Activated CD4-positive, alpha-beta T cell treated with anti-CD3 and anti-CD28 coated beads, Interleukin-2, amount 10 ng/mL, durations not matched to agents 24 days and 14 days (primary cell): ENCODE measurements around the gene TP53BP2. TPM values are rescaled to one million over a fixed set of nuclear protein-coding genes. Genes with fewer than 3 reads are reported as not detected.
"Not testable (repeated sequence)": the region's sequence is repeated elsewhere in the genome, so short reads cannot be mapped to it uniquely, and the experiment has no call there.

Experiments used
- DNase-seq: peaks from one replicate; pipeline ENCODE4 v3.0.0; 2022
- H3K27ac Mint-ChIP-seq: one replicate; pipeline ENCODE4 v1.8.0; 2022; ENCODE audit warnings: mild to moderate bottlenecking, mixed read lengths
- H3K27me3 Mint-ChIP-seq: one replicate; pipeline ENCODE4 v1.8.0; 2022; ENCODE audit warnings: mixed read lengths
- H3K36me3 Mint-ChIP-seq: one replicate; pipeline ENCODE4 v1.8.0; 2022; ENCODE audit warnings: low read depth, mild to moderate bottlenecking, mixed read lengths
- H3K4me1 Mint-ChIP-seq: one replicate; pipeline ENCODE4 v1.8.0; 2021; ENCODE audit warnings: mixed read lengths
- H3K4me3 Mint-ChIP-seq: one replicate; pipeline ENCODE4 v1.8.0; 2022; ENCODE audit warnings: mild to moderate bottlenecking, moderate library complexity, mixed read lengths
- H3K9me3 Mint-ChIP-seq: one replicate; pipeline ENCODE4 v1.8.0; 2021; ENCODE audit warnings: mixed read lengths
- intact Hi-C: fragments of 100-400 bp; cut with micrococcal nuclease; formaldehyde crosslinking; loops from one replicate; pipeline ENCODE4 v1.15.1; 2023
- total RNA-seq: library from RNA; stranded (reverse); gene quantifications from 2 replicates; pipeline ENCODE4 v1.2.3, GENCODE V29; 2022

The TP53BP2 gene
- total RNA-seq, 1 donor from 2014 or later, result 47.7 TPM

GRCh38 chr1:223752721-223753515 is 92.8 kb downstream of the TP53BP2 start:
- intact Hi-C loops, result no loop called here
- Mint-ChIP-seq H3K9me3 (no peaks in the 10 kb centered on the region), H3K4me1 (peaks cover 12% of the 10 kb centered on the region), H3K36me3 (peaks cover 53% of the 10 kb centered on the region), H3K27ac (peak overlapping the region; percentile 9), H3K4me3 (no peak overlapping the region), H3K27me3 (no peaks in the 10 kb centered on the region)
- DNase-seq, result no peak

GRCh38 chr1:223751696-223752095 is 94.1 kb downstream of the TP53BP2 start:
- H3K36me3 Mint-ChIP-seq, result peaks cover 55% of the 10 kb centered on the region
- H3K4me3 Mint-ChIP-seq, result no peak overlapping the region
- no peak overlapping the region for H3K27ac Mint-ChIP-seq
- H3K27me3 Mint-ChIP-seq, result no peaks in the 10 kb centered on the region
- peaks cover 16% of the 10 kb centered on the region for H3K4me1 Mint-ChIP-seq
- DNase-seq, result no peak
- intact Hi-C loops, result no loop called here
- H3K9me3 Mint-ChIP-seq, result no peaks in the 10 kb centered on the region

- no peak for DNase-seq
- Mint-ChIP-seq H3K4me3 (no peak overlapping the region), H3K27ac (no peak overlapping the region), H3K9me3 (no peaks in the 10 kb centered on the region), H3K36me3 (peaks cover 52% of the 10 kb centered on the region), H3K27me3 (no peaks in the 10 kb centered on the region), H3K4me1 (peaks cover 16% of the 10 kb centered on the region)
- intact Hi-C loops, result no loop called here
Observed at GRCh38 chr1:223750730-223751570, 94.8 kb downstream of the TP53BP2 start.

GRCh38 chr1:223748773-223749733 is 96.7 kb downstream of the TP53BP2 start:
- DNase-seq, result peak; percentile 91
- intact Hi-C loops, result loop anchor here (1.0 to 2.0 kb wide), 4 partner anchors 22 to 51 kb away; partner anchors contain the start of gene CAPN2
- H3K27me3 Mint-ChIP-seq, result no peaks in the 10 kb centered on the region
- H3K4me1 Mint-ChIP-seq, result peaks cover 17% of the 10 kb centered on the region
- peak overlapping the region; percentile 76 for H3K4me3 Mint-ChIP-seq
- H3K36me3 Mint-ChIP-seq, result peaks cover 59% of the 10 kb centered on the region
- no peak overlapping the region for H3K27ac Mint-ChIP-seq
- H3K9me3 Mint-ChIP-seq, result no peaks in the 10 kb centered on the region

DNA sequence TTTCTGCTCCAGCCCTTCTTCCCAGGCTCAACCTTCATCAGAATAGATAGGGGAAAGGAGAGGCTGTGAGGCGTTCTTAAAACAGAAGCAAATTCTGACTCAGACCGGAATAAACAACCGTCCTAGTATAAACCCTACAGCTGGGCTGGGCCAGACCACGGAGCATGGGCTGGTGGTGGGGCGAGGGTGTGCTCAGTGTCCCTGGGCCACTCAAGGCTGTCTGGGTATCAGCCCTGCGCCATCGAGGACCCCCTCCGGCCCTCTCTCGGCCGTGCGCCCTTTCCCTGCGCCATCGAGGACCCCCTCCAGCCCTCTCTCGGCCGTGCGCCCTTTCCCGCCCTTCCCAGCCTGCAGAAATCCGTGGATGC is 97.4 kb downstream of the TP53BP2 start:
- peaks cover 59% of the 10 kb centered on the region for H3K36me3 Mint-ChIP-seq
- H3K27ac Mint-ChIP-seq, result no peak overlapping the region
- intact Hi-C loops, result loop anchor here (2.0 kb wide), 1 partner anchor 22 kb away; no protein-coding TSS in a partner anchor
- H3K9me3 Mint-ChIP-seq, result no peaks in the 10 kb centered on the region
- peaks cover 17% of the 10 kb centered on the region for H3K4me1 Mint-ChIP-seq
- peak; percentile 65 for DNase-seq
- H3K27me3 Mint-ChIP-seq, result no peaks in the 10 kb centered on the region
- H3K4me3 Mint-ChIP-seq, result peak overlapping the region; percentile 76

DNA sequence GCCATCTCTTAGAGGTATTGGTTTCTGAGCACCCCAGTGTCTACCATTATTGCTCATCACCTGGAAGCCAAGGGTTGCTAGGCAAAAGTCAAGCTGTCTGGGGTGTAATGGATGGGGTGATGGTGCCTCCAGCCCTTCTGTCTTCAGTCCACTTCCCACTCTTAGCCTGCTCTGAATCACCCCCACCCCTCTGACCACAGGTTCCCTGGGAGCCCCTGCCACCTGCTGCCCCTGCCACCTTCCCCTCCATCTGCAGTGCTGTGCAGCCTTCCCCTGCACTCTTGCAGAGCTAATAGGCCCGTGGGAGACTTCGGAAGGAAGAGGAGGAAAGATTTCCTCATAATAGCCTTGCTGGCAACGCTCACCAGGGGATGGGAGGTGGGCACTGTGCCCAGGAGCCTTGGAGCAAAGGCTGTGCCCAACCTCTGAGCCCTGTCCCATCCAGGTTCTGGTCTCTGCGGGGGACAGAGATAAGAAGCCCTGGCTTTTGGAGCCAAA is 97.9 kb downstream of the TP53BP2 start:
- Mint-ChIP-seq H3K27me3 (no peaks in the 10 kb centered on the region), H3K4me3 (peak overlapping the region; percentile 19), H3K9me3 (no peaks in the 10 kb centered on the region), H3K27ac (no peak overlapping the region), H3K36me3 (peaks cover 58% of the 10 kb centered on the region), H3K4me1 (peaks cover 17% of the 10 kb centered on the region)
- DNase-seq, result no peak
- intact Hi-C loops, result loop anchor here (2.0 kb wide), 1 partner anchor 21 kb away; no protein-coding TSS in a partner anchor

DNA sequence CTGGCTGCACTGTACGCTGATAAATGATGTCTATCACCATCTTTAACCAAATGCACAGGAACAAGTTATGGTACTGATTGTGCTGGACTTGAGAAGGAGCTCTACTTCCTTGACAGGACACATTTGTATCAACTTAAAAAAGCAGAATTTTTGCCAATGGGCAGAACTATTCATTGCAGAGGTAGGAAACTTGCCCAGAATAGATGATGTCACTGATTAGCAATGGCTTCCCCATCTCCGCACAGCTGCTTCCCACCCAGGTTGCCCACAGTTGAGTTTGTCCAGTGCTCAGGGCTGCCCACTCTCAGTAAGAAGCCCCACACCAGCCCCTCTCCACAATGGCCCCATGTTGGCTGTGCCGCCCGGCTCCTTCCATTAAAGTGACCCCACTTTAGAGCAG is 100.0 kb downstream of the TP53BP2 start:
- intact Hi-C loops, result no loop called here
- Mint-ChIP-seq H3K27me3 (no peaks in the 10 kb centered on the region), H3K4me3 (no peak overlapping the region), H3K36me3 (peaks cover 46% of the 10 kb centered on the region), H3K4me1 (peaks cover 17% of the 10 kb centered on the region), H3K9me3 (no peaks in the 10 kb centered on the region), H3K27ac (no peak overlapping the region)
- no peak for DNase-seq

DNA sequence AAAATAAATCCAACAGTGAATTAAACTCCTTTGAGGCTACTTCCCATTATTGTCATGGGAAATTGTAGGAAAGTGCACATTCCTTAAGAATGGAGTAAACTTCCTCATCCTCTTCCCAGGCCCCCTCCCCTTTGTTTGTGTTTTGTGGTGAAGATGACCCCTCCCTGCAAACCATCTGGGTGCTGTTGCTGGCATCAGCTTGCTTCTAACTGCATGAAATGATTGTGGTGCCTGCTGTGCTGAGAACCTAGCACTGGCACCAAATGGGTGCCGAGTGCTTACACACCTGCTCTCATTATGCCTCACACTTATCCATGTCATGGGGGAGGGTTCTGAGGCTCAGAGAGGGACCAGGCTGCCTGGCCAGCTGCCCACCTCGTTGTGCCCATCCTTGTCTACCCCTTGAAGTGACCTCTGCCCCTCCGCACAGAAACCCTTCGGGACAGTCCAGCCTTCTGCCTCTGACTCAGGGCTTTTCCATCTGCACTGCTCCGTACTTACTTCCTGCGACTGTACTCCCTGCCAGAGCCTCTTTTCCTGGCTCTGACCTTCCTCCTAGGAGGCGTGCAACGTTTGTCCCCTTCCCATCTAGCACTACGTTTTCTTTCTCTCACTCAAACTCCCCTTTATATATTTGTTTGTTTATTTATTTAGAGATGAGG is 102.8 kb downstream of the TP53BP2 start:
- Mint-ChIP-seq H3K4me3 (no peak overlapping the region), H3K9me3 (no peaks in the 10 kb centered on the region), H3K4me1 (peaks cover 7% of the 10 kb centered on the region), H3K27ac (no peak overlapping the region), H3K36me3 (peaks cover 43% of the 10 kb centered on the region), H3K27me3 (no peaks in the 10 kb centered on the region)
- DNase-seq, result no peak
- intact Hi-C loops, result no loop called here

- no peak for DNase-seq
- peaks cover 3% of the 10 kb centered on the region for H3K4me1 Mint-ChIP-seq
- peaks cover 36% of the 10 kb centered on the region for H3K36me3 Mint-ChIP-seq
- no peaks in the 10 kb centered on the region for H3K9me3 Mint-ChIP-seq
- H3K27me3 Mint-ChIP-seq, result no peaks in the 10 kb centered on the region
- H3K4me3 Mint-ChIP-seq, result no peak overlapping the region
- no peak overlapping the region for H3K27ac Mint-ChIP-seq
- intact Hi-C loops, result no loop called here
Observed at GRCh38 chr1:223741861-223742260, 103.9 kb downstream of the TP53BP2 start.

- H3K9me3 Mint-ChIP-seq, H3K4me1 Mint-ChIP-seq, H3K27ac Mint-ChIP-seq, DNase-seq, H3K27me3 Mint-ChIP-seq, H3K4me3 Mint-ChIP-seq, intact Hi-C loops: not testable (repeated sequence)
- peaks cover 31% of the 10 kb centered on the region for H3K36me3 Mint-ChIP-seq
Observed at GRCh38 chr1:223740038-223740736, 105.6 kb downstream of the TP53BP2 start.

- Mint-ChIP-seq H3K27ac (no peak overlapping the region), H3K4me3 (no peak overlapping the region), H3K9me3 (no peaks in the 10 kb centered on the region), H3K4me1 (peaks cover 7% of the 10 kb centered on the region), H3K27me3 (no peaks in the 10 kb centered on the region), H3K36me3 (peaks cover 27% of the 10 kb centered on the region)
- no peak for DNase-seq
- intact Hi-C loops, result no loop called here
Observed at GRCh38 chr1:223739366-223740037, 106.2 kb downstream of the TP53BP2 start.
